Measurements from ENCODE around the gene PREB.
"Not testable (repeated sequence)": the region's sequence is repeated elsewhere in the genome, so short reads cannot be mapped to it uniquely, and the experiment has no call there.

PREB gene

GRCh38 chr2:27133905-27134780, at the start of gene PREB:
Gene PREB, minus strand, starts transcription at chr2:27134636. Its CDS starts 215 bp downstream, at chr2:27134421.
- DNase-seq (ENCODE audit: low read depth): peak; percentile 73
- TF ChIP-seq, protein P1, sequence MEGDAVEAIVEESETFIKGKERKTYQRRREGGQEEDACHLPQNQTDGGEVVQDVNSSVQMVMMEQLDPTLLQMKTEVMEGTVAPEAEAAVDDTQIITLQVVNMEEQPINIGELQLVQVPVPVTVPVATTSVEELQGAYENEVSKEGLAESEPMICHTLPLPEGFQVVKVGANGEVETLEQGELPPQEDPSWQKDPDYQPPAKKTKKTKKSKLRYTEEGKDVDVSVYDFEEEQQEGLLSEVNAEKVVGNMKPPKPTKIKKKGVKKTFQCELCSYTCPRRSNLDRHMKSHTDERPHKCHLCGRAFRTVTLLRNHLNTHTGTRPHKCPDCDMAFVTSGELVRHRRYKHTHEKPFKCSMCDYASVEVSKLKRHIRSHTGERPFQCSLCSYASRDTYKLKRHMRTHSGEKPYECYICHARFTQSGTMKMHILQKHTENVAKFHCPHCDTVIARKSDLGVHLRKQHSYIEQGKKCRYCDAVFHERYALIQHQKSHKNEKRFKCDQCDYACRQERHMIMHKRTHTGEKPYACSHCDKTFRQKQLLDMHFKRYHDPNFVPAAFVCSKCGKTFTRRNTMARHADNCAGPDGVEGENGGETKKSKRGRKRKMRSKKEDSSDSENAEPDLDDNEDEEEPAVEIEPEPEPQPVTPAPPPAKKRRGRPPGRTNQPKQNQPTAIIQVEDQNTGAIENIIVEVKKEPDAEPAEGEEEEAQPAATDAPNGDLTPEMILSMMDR (IDR thresholded peaks at IDR 0.05; ENCODE audit: control insufficient read depth, extremely low read depth, insufficient read depth): no peak
- peak within 1 kb of the TSS; percentile 96 for H3K4me3 ChIP-seq (ENCODE audit: low read depth, low read length)

DNA sequence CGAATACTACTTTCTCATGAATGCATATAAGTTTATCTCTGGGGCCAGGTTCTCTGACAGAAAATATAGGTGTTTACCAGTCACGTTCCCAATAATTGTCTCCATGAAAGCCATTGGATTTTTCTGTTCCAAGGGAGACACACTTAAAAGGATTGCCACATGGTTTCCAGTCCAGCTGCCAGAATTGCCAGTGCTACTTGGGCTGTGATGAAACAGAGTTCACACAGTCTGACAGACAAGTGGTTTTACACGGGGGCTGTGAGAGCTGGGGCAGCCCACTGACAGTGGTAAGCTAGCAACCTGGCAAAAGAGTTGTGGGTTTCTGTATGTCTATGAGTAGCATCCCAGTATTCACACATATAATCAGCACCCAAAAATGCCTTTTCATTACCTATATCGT, 49.7 kb upstream of the PREB start:
- H3K4me3 ChIP-seq (ENCODE audit: low read depth, low read length): no peak overlapping the region
- TF ChIP-seq, protein P1 (IDR thresholded peaks at IDR 0.05; ENCODE audit: control insufficient read depth, extremely low read depth, insufficient read depth): no peak
- no peak for DNase-seq (ENCODE audit: low read depth)

GRCh38 chr2:27182346-27182745, 47.9 kb upstream of the PREB start:
- DNase-seq (ENCODE audit: low read depth): no peak
- TF ChIP-seq, protein P1 (IDR thresholded peaks at IDR 0.05; ENCODE audit: control insufficient read depth, extremely low read depth, insufficient read depth): no peak

DNA sequence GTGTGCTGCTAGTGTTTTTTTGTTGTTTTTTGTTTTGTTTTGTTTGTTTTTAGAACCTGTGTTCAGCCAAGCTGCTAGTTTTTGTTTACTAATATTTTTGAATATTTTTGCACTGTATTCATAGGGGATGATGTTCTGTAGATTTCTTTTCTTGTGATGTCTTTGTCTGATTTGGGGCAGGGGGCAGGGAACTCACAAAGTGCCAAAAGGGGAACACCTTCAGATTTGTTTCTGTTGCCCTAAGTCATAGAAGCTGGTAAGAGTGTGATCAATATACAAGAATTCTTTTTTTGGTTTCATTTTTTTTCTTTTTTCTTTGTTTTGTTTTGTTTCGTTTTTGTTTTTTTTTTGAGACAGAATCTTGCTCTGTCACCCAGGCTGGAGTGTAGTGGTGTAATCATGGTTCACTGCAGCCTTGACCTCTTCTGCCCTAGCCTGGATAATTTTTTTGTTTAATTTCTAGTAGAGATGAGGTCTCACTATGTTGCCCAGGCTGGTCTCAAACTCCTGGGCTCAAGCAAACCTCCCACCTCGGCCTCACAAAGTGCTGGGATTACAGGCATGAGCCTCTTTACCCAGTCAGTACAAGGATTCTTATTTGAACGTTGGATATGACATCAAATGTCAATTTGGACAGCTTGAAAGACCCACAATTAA, 45.0 kb upstream of the PREB start:
- no peak for DNase-seq (ENCODE audit: low read depth)

More at GRCh38 chr2:27182346-27182745, 47.9 kb upstream of the PREB start:
- H3K4me3 ChIP-seq (ENCODE audit: low read depth, low read length): no peak overlapping the region

DNA sequence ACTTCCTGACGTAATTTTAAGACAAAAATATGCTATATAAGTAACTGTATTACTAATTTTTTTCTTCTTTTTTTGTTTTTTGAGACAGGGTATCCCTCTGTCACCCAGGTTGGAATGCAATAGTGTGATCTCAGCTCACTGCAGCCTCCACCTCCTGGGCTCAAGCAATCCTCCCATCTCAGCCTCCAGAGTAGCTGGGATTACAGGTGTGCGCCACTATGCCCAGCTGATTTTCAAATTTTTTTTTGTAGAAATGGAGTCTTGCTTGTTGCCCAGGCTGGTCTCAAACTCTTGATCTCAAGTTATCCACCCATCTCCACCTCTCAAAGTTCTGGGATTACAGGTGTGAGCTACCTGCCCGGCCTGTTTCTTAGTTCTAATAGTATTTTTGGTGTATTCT, 44.0 kb upstream of the PREB start:
- no peak for DNase-seq (ENCODE audit: low read depth)
- H3K4me3 ChIP-seq (ENCODE audit: low read depth, low read length): no peak overlapping the region
- TF ChIP-seq, protein P1 (IDR thresholded peaks at IDR 0.05; ENCODE audit: control insufficient read depth, extremely low read depth, insufficient read depth): no peak

More for the DNA sequence above, 45.0 kb upstream of the PREB start:
- TF ChIP-seq, protein P1 (IDR thresholded peaks at IDR 0.05; ENCODE audit: control insufficient read depth, extremely low read depth, insufficient read depth): no peak
- no peak overlapping the region for H3K4me3 ChIP-seq (ENCODE audit: low read depth, low read length)

GRCh38 chr2:27177441-27178351, 43.3 kb upstream of the PREB start:
- no peak overlapping the region for H3K4me3 ChIP-seq (ENCODE audit: low read depth, low read length)
- no peak for DNase-seq (ENCODE audit: low read depth)

DNA sequence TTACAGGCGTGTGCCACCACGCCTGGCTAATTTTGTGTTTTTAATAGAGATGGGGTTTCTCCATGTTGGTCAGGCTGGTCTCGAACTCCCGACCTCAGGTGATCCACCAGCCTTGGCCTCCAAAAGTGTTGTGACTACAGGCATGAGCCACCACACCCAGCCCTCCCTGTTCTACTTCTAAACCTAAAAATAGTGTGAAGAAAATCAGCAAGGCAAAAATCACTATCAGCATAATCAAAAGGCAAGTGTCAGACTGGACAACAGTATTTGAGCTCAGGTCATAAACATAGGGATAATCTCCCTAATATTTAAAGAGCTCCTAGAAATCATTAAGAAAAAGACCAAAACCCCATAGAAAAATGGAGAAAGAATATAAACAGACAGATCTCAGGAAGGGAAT, 41.3 kb upstream of the PREB start:
- DNase-seq (ENCODE audit: low read depth); H3K4me3 ChIP-seq (ENCODE audit: low read depth, low read length): not testable (repeated sequence)

More at GRCh38 chr2:27177441-27178351, 43.3 kb upstream of the PREB start:
- TF ChIP-seq, protein P1 (IDR thresholded peaks at IDR 0.05; ENCODE audit: control insufficient read depth, extremely low read depth, insufficient read depth): no peak

All from LNCaP clone FGC (cell line).